ENCODE data around the gene HNF4A. TPM values are rescaled to one million over a fixed set of nuclear protein-coding genes. Genes with fewer than 3 reads are reported as not detected.

Gene HNF4A
- total and polyA plus RNA-seq, 2 of the 13 experiments (the other 11 are each of a cell fraction or from before 2014, with no cell fraction given), result 80.9 to 169 TPM

- TF ChIP-seq ZNF225 (CRISPR knock-in tag; IDR thresholded peaks at IDR 0.05) (no peak), ZNF136 (CRISPR knock-in tag; IDR thresholded peaks at IDR 0.05; ENCODE audit: low read depth) (no peak), MBD4 (IDR thresholded peaks at IDR 0.05; ENCODE audit: borderline replicate concordance, low read length) (no peak), FOXA3 (CRISPR knock-in tag; IDR thresholded peaks at IDR 0.05) (no peak), POLR2G (IDR thresholded peaks at IDR 0.05; ENCODE audit: low read depth, low read length) (no peak), ZMYM3 (CRISPR knock-in tag; IDR thresholded peaks at IDR 0.05) (no peak), SPEN (CRISPR knock-in tag; IDR thresholded peaks at IDR 0.05; ENCODE audit: low read depth) (no peak), ZNF879 (CRISPR knock-in tag; IDR thresholded peaks at IDR 0.05) (no peak), ZNF629 (CRISPR knock-in tag; conservative IDR thresholded peaks at IDR 0.05) (peak; percentile 91), ARNT2 (CRISPR knock-in tag; IDR thresholded peaks at IDR 0.05; ENCODE audit: low read depth) (no peak), NFYB (CRISPR knock-in tag; IDR thresholded peaks at IDR 0.05) (no peak)
Measured at GRCh38 chr20:44392088-44392775, 36.7 kb downstream of the HNF4A start (continued).

GRCh38 chr20:44392776-44393607, 37.5 kb downstream of the HNF4A start:
- DNase-seq (ENCODE audit: low spot score) (peak; percentile 55), ATAC-seq (peak; percentile 2; the same call in 2 of the 3 replicates), FAIRE-seq (peak; percentile 78)
- H3K36me3 ChIP-seq (replicated peaks in 1 of 2; ENCODE audit: control insufficient read depth in 1 of 2, insufficient read depth in 2 of 2, low read length in 2 of 2), result peaks cover 20 to 35% of the 10 kb centered on the region in 2 experiments
- H3K9ac ChIP-seq (ENCODE audit: insufficient read depth, low read depth, low read length), result peak overlapping the region; percentile 75
- peaks cover 70% of the 10 kb centered on the region for H3K79me2 ChIP-seq (ENCODE audit: insufficient read depth, low read length)
- H4K20me1 ChIP-seq (ENCODE audit: insufficient read depth, low read length), result no peaks in the 10 kb centered on the region
- H3K27me3 ChIP-seq (ENCODE audit: control insufficient read depth in 1 of 2, insufficient read depth in 2 of 2, low read length in 2 of 2), result no peaks in the 10 kb centered on the region
- H3K4me3 ChIP-seq (replicated peaks in 1 of 3; ENCODE audit: insufficient read depth in 1 of 3, low read depth in 2 of 3, low read length in 3 of 3), result peak overlapping the region; percentile 37 to 74 (median 51)
- H2AFZ ChIP-seq (ENCODE audit: low read length), result no peak overlapping the region
- peak overlapping the region; percentile 94 for H3K27ac ChIP-seq (ENCODE audit: extremely low read length, insufficient read depth, low read length)
- BruUV-seq (replicated peaks), result no TSS peak
- no peaks in the 10 kb centered on the region for H3K9me3 ChIP-seq (ENCODE audit: low read length)
- H3K4me1 ChIP-seq (ENCODE audit: insufficient read depth, low read length), result peaks cover 89% of the 10 kb centered on the region
- ChIA-PET CTCF (ENCODE audit: low intra/inter-chr PET ratio, low total read pairs) (no interaction called here), POLR2A (interaction anchor here (0.8 to 10.8 kb wide), 20 partner anchors 8 to 158 kb away, joined by 3 to 556 read pairs (median 8); partner anchors contain the start of genes HNF4A and SERINC3)
- intact Hi-C loops (cut with micrococcal nuclease; ENCODE audit: unreplicated experiment), result loop anchor here (5.0 kb wide), 3 partner anchors 36 to 214 kb away; partner anchors contain the start of gene HNF4A
- WGBS (ENCODE audit: low lambda C conversion rate), result 4% methylated on average over 4 of the region's 5 CpGs
- peak overlapping the region; percentile 89 for H3K4me2 ChIP-seq (ENCODE audit: low read depth, low read length)
- in situ Hi-C loops (cut with HindIII; ENCODE audit: extremely low pct_ligation_motif_present, low pct_unique_long_range_greater_than_20kb), result loop anchor here (5.0 kb wide), 1 partner anchor 69 kb away; no protein-coding TSS in a partner anchor
- TF ChIP-seq NR2F6 (IDR thresholded peaks at IDR 0.05) (peak; percentile 24; the same call in 1 of the 2 replicates), NR2F6 (CRISPR knock-in tag; IDR thresholded peaks at IDR 0.05) (peak; percentile 44; the same call in 1 of the 2 replicates), RELA (CRISPR knock-in tag; IDR thresholded peaks at IDR 0.05) (no peak), MTA3 (CRISPR knock-in tag; IDR thresholded peaks at IDR 0.05) (no peak), ZBTB46 (CRISPR knock-in tag; IDR thresholded peaks at IDR 0.05; ENCODE audit: borderline replicate concordance) (no peak), PLRG1 (conservative IDR thresholded peaks at IDR 0.05) (no peak), ZNF296 (CRISPR knock-in tag; conservative IDR thresholded peaks at IDR 0.05) (no peak), ZFP36L1 (CRISPR knock-in tag; IDR thresholded peaks at IDR 0.05) (no peak), TRIM24 (CRISPR knock-in tag; IDR thresholded peaks at IDR 0.05) (no peak), TFE3 (CRISPR knock-in tag; IDR thresholded peaks at IDR 0.05) (peak; percentile 68)
